ENCODE data around the gene SHF.

Gene SHF

GRCh38 chr15:45168751-45169551 is 18.8 kb downstream of the SHF start:
- no peak for DNase-seq (ENCODE audit: low read depth)

GRCh38 chr15:45168286-45168685 is 19.5 kb downstream of the SHF start:
- DNase-seq (ENCODE audit: low read depth) = no peak

DNA sequence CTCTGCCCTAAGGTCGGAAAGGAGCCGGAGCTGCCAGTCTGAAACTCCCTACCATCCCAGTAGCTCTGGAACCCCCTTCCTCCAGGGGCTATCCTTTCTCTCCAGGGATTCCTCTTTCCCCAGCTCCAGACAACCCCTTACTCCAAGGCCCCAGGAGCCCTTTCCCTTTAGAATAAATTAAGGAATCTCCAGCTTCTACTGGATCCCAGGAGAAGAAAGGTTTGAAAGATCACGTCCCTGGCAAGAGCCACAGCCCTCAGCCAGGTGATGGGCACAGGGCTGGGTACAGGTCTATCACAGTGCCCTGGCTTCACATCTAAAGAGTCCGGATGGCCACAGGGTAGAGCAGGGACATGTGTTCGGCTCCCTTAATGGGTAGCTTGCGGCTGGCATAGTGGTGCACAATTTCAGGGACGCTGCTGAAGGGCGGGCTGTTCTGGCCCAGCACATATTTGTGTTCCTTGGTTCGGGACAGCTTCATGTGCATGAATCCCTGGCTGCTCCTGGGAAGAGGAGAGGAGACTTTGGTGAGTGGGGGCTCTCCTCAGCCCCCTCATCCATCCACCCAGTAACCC is 20.0 kb downstream of the SHF start:
- no peak for DNase-seq (ENCODE audit: low read depth)

DNA sequence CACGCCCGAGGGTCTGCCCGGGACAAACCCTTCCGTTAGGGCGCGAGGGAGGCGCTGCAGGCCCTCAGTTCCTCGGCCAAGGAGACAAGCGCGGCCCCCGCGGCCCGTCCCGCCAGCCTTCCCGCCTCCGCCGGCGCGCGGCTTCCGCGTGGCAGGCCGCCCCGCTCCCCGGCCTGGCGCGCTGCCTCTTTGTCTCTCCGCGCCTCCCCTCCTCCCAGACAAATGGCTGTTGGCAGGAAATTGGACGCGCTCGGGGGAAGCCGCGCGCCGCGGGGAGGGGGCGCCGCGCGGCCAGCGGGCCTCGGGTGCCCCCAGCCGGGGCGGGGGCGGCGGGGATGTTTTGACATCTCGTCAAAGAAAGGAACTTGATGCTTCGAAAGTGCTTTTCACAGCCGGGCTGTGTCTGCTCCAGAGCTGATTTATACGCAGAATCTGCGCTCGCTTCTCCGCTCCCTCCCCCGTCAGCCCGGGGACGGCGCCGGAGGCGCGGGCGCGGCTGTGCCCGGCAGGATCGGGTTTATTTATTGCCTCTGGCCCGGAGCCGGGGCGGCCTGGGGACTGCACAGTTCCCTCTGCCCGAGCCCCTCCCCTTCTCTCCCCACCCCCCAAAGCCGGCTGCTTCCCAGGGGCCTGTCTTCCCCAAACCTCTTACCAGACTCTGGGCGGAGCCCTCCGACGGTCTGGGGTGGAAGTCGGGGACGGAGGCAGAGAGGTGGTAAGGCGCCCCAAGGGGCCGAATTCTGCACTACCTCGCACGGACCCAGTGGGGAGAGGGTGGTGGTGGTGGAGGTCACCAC is 20.7 kb downstream of the SHF start:
- peak; percentile 76 for DNase-seq (ENCODE audit: low read depth)

DNA sequence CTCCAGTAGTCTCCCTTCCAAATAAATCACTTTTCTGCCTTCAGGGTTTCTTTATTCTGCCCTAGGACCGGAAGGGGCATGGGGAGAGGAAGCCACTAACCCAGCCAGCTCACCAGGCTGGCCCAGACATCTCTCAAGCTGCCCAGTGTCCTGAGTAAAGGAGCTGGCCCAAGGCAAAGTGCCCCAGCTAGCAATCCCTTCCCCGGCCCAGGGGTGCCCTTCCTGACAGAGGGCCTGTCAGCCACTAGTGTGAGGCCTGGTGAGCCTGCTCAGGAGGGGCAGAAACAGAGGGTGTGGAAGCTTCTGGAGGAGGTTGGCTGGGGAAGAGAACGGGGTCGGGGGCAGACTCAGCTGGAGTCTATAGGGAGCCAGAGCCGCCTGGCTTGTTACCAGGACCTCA is 22.2 kb downstream of the SHF start:
- DNase-seq (ENCODE audit: low read depth) = no peak

- no peak for DNase-seq (ENCODE audit: low read depth)
These were observed 22.9 kb downstream of the SHF start for GRCh38 chr15:45164914-45165313.

DNA sequence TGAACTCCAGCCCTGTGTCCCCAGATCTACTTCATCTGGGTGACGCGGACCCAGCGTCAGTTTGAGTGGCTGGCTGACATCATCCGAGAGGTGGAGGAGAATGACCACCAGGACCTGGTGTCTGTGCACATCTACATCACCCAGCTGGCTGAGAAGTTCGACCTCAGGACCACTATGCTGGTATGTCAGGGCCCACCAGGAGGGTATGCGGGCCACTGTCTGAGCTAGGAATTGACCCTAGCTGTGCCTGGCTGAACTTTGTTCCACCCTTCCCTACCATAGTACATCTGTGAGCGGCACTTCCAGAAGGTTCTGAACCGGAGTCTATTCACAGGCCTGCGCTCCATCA is 24.3 kb downstream of the SHF start:
- no peak for DNase-seq (ENCODE audit: low read depth)

DNA sequence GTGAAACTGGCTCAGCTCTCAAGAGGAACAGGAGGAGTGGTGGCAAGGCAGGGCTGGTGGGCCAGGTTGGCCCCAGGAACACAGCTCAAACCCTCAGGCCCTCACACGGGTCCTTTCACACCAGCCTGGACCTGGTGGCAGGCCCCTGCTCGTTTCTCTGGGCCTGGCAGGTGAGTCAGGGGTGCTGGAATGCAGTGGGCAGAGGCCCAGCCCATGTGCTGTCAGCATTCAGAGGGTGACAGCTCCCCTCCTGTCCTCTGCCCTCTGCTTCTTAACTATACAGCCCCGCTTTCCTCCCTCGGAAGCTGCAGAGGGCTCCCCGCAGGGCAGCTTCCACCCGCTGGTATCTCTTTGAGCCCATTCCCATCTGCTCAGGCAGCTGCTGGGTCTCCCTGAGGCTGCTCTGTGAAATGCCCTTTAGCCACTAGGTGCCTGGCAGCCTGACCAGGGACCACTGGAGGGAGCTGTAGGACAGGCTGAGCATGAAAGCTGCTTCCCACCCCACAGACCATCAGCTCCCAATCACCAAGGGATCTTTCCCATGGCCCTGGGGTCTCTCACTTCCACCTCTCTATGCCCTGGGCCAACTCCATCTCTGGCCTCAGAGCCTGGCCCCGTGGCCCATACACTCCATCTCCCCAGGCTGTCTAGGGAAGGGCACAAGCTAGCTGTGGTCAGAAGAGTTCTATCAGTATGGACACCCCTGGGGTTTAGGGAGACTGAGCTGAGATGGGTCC is 24.8 kb downstream of the SHF start:
- peak; percentile 70 for DNase-seq (ENCODE audit: low read depth)

GRCh38 chr15:45161666-45162065 is 26.1 kb downstream of the SHF start:
- DNase-seq (ENCODE audit: low read depth) = no peak

DNA sequence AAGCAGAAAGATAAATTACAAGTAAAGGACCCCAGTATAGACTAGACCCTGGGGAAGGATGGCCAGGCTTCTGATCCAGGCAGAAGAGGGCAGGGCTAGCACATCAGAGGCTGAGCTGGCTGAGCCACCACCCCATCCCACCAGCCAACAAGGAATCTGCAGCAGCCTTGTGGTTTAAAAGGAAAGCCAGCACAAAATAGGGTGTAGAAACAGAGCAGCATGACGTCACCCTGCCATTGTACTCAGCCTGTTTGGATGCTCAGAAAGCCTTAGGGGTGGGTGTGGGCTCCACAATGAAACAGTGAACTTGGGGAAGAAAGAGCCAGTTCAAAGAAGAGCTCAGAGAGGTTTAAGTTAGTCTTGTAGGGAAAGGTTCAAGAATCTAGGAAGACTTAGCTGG is 29.8 kb downstream of the SHF start:
- DNase-seq (ENCODE audit: low read depth) = peak; percentile 48

GRCh38 chr15:45156744-45157455 is 30.9 kb downstream of the SHF start:
- peak; percentile 43 for DNase-seq (ENCODE audit: low read depth)

DNA sequence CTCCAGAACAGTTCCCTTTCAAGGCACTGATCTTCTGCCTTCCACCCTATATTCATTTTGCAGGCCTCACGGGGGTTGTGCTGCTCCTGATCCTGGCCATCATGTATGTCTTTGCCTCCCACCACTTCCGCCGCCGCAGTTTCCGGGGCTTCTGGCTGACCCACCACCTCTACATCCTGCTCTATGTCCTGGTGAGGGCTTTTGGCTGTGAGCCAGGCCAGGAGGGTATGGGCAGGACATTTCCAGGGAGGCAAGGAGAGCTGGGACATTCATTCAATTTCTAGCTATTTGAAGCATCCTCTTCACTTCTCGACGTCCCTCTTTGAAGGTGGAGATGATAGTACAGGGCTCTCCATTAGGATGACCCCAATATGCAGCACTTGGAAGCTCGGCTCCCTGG is 32.0 kb downstream of the SHF start:
- no peak for DNase-seq (ENCODE audit: low read depth)

DNA sequence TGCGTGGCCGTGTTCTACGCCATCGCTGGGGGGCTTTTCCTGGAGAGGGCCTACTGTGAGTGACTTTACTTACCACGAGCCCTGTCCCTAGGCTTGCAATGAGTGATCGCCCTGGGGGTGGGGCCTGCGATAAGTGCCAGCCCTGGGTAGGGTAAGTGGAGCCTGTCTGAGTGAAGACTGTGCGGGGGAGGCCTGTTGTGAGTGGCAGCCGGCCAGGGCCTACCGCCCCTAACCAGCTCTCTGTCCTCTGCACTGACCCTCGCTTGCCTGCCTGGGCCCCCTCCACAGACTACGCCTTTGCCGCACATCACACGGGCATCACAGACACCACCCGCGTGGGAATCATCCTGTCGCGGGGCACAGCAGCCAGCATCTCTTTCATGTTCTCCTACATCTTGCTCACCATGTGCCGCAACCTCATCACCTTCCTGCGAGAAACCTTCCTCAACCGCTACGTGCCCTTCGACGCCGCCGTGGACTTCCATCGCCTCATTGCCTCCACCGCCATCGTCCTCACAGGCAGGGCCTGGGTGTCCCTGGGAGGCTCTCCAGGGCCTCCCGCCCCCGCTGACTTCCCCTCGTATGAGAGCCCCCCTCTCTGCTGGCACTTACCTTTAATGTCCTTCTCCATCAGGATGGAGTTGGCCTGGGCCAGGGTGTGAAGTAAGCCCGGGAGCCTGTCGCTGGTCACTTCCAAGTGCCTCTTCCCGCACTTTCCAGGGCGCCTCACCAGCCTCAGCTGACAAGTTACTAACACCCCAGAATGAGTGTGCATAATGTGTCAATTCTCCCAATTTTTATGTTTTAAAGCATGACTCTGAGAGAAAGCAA is 35.6 kb downstream of the SHF start:
- DNase-seq (ENCODE audit: low read depth) = no peak

DNA sequence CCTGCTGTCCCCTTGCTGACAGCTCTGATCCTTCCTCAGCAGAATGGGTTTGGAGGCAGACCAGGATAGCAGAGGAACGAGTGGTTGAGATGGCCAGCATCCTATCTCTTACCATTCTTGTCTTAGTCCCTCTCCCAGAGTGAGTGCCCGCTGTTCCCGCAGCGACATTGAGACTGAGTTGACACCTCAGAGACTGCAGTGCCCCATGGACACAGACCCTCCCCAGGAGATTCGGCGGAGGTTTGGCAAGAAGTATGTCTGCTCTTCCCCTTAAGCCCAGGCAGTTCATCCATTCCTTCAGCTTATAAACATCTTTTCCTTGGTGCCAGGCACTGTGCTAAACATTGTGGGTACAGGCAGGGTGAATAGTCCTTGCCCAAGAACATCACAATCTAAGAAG is 36.8 kb downstream of the SHF start:
- DNase-seq (ENCODE audit: low read depth) = no peak

- no peak for DNase-seq (ENCODE audit: low read depth)
These were observed 37.3 kb downstream of the SHF start for GRCh38 chr15:45150481-45150880.

- no peak for DNase-seq (ENCODE audit: low read depth)
These were observed 38.7 kb downstream of the SHF start for GRCh38 chr15:45149060-45149459.

DNA sequence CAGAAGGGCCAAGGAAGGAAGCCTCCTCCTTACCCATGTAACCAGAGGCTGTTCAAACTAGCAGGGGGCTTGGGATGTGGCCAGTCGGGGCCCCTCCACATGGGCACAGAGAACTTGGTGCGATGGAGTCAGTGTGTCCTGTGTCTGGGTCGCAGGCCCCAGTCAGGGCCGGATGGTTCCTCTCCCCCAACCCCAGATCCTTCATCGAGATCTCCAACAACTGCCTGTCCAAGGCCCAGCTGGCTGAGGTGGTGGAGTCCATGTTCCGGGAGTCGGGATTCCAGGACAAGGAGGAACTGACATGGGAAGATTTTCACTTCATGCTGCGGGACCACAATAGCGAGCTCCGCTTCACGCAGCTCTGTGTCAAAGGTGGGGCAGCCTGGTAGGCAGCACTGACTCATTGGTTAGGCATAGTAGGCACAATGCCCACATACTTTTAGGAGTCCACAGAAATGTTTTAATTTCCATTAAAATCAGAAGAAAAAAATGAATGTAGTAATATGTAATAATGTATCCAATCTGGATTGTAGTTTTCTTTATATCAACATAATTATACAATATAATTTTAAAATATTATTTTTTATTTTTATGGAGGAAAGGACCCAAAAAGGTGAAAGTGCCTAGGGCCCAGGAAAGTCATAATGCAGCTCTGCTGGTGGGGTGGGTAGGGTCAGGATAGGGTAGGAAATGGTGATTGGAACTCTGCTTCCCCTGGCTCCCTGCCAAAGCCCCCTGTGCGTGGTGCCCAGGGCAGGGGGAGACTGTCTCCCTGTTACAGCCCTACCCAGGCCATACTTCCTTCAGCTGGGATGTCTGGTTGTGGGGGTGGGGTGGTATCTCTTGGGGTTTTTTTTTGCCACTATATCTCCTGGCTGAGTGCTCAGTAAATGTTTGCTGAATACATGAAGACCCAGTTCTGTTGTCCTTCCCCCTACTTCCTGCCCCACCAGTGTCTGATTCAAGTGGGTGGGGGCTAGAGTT is 39.4 kb downstream of the SHF start:
- DNase-seq (ENCODE audit: low read depth) = peak; percentile 23

DNA sequence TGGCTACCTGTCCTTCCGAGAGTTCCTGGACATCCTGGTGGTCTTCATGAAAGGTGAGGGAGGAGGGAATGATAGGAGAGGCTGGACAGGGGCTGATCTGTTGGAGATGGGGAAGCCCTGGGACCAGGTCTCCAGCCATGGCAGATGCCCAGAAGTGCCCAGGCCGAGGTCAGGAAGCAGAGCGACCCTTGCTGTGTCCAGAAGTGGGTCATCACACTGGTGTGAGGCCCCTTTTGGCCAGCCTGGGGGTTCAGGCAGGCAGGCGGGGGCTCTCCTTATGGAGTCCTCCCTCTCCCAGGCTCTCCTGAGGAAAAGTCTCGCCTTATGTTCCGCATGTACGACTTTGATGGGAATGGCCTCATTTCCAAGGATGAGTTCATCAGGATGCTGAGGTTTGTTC is 40.2 kb downstream of the SHF start:
- DNase-seq (ENCODE audit: low read depth) = no peak

- no peak for DNase-seq (ENCODE audit: low read depth)
These were observed 41.4 kb downstream of the SHF start for GRCh38 chr15:45146405-45146804.

DNA sequence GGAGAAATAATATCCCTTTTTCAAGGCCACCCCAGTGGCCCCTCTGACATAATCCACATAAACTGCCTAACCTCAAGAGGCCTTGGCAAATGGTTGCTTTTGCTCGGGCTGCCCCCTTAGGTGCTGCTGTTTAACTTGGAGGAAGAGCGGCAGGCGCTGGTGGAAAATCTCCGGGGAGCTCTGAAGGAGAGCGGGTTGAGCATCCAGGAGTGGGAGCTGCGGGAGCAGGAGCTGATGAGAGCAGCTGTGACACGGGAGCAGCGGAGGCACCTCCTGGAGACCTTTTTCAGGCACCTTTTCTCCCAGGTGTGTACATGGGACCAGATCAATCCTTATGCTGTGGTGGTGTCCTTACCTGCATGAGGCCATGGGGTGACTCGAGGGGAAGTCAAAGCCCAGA is 43.0 kb downstream of the SHF start:
- DNase-seq (ENCODE audit: low read depth) = no peak

Data from fibroblast of gingiva (primary cell).